Measurements from ENCODE around the gene SDK2. TPM values are rescaled to one million over a fixed set of nuclear protein-coding genes. Genes with fewer than 3 reads are reported as not detected.

Gene SDK2
- total and polyA plus RNA-seq, 2 of the 4 experiments (the other 2 are of a cell fraction), result under 0.01 to 0.03 TPM

GRCh38 chr17:73338050-73338521 is 306.2 kb downstream of the SDK2 start:
- H3K56ac ChIP-seq (ENCODE audit: extremely low read depth, insufficient read depth, low read length), result peak overlapping the region; percentile 43; the same call in 1 of the 2 replicates
- H3K14ac ChIP-seq (replicated peaks; ENCODE audit: low read depth, low read length), result peak overlapping the region; percentile 71
- TF ChIP-seq MAZ (IDR thresholded peaks at IDR 0.05; ENCODE audit: borderline replicate concordance, low read depth, low read length) (no peak), RAD21 (IDR thresholded peaks at IDR 0.05; ENCODE audit: low read length) (no peak), BHLHE40 (IDR thresholded peaks at IDR 0.05; ENCODE audit: low read depth, low read length) (no peak), SMC3 (IDR thresholded peaks at IDR 0.05; ENCODE audit: low read depth, low read length) (no peak), RFX5 (IDR thresholded peaks at IDR 0.05; ENCODE audit: low read depth, low read length) (no peak), NFE2L2 (IDR thresholded peaks at IDR 0.05; ENCODE audit: low read depth, low read length) (no peak), CTCF (conservative IDR thresholded peaks at IDR 0.05; ENCODE audit: low read depth, low read length) (no peak), RCOR1 (IDR thresholded peaks at IDR 0.05; ENCODE audit: insufficient replicate concordance, low read length) (no peak), USF2 (IDR thresholded peaks at IDR 0.05; ENCODE audit: low read depth, low read length) (no peak), MAFK (IDR thresholded peaks at IDR 0.05; ENCODE audit: low read depth, low read length) (no peak), POLR2A (IDR thresholded peaks at IDR 0.05; ENCODE audit: low read depth, low read length) (no peak), FOS (IDR thresholded peaks at IDR 0.05; ENCODE audit: low read depth, low read length) (no peak), MXI1 (IDR thresholded peaks at IDR 0.05; ENCODE audit: borderline replicate concordance, low read depth, low read length) (no peak)
- ATAC-seq (ENCODE audit: low read depth) (peak; percentile 53), DNase-seq (peak; percentile 77)
- H2AFZ ChIP-seq (replicated peaks; ENCODE audit: low read length, poor library complexity), result peak overlapping the region; percentile 89
- POLR2A ChIA-PET (ENCODE audit: unreplicated experiment), result no interaction called here
- dilution Hi-C loops (cut with HindIII; ENCODE audit: low sequenced_read_pairs, unreplicated experiment) (no loop called here), in situ Hi-C loops (cut with MboI; ENCODE audit: low sequenced_read_pairs) (no loop called here), intact Hi-C loops (cut with micrococcal nuclease) (loop anchor here (1.0 kb wide), 1 partner anchor 26 kb away; the partner anchor contains the start of gene CDC42EP4)
- peaks cover 0 to 23% of the 10 kb centered on the region in 2 experiments; a peak in 1 of 4 replicates for H3K79me1 ChIP-seq (ENCODE audit: low read depth in 1 of 2, low read length in 2 of 2)
- peak overlapping the region; percentile 83 to 92 for H4K8ac ChIP-seq (ENCODE audit: low read depth in 2 of 2, low read length in 2 of 2)
- no peaks in the 10 kb centered on the region for H3K27me3 ChIP-seq (ENCODE audit: control insufficient read depth, insufficient read depth, low read length)
- H3K9me3 ChIP-seq (ENCODE audit: control insufficient read depth, insufficient read depth, low read length), result no peaks in the 10 kb centered on the region
- no peaks in the 10 kb centered on the region for H4K20me1 ChIP-seq (ENCODE audit: insufficient read depth, low read length)
- peak overlapping the region; percentile 23; the same call in 1 of the 2 replicates for H2BK20ac ChIP-seq (ENCODE audit: low read depth, low read length)
- no peaks in the 10 kb centered on the region for H3K36me3 ChIP-seq (ENCODE audit: control insufficient read depth, insufficient read depth, low read length)
- H3K9ac ChIP-seq (ENCODE audit: low read depth, low read length), result peak overlapping the region; percentile 15
- H2AK5ac ChIP-seq (ENCODE audit: low read depth, low read length), result peak overlapping the region; percentile 32; the same call in 1 of the 2 replicates
- H3K4me2 ChIP-seq (ENCODE audit: low read depth, low read length), result peak overlapping the region; percentile 16
- H3K18ac ChIP-seq (ENCODE audit: low read depth, low read length), result peak overlapping the region; percentile 0; the same call in 1 of the 2 replicates
- peak overlapping the region; percentile 43 for H4K5ac ChIP-seq (ENCODE audit: low read depth, low read length)
- no CpG with 5 or more reads among the region's 13 CpGs for WGBS, 2 experiments (ENCODE audit: extremely low coverage in 2 of 2, insufficient read length in 1 of 2)
- H3K4me3 ChIP-seq (ENCODE audit: insufficient read depth, low read depth, low read length), result no peak overlapping the region
- peaks cover 33% of the 10 kb centered on the region for H3K9me1 ChIP-seq (ENCODE audit: insufficient read depth, low read length)
- peaks cover 44% of the 10 kb centered on the region for H3K4me1 ChIP-seq (ENCODE audit: control insufficient read depth, insufficient read depth, low read length)
- H2BK15ac ChIP-seq (ENCODE audit: low read depth, low read length), result peak overlapping the region; percentile 18; the same call in 1 of the 3 replicates
- peak overlapping the region; percentile 54 for H2BK5ac ChIP-seq (ENCODE audit: low read depth, low read length, poor library complexity, severe bottlenecking)
- CTCF ChIA-PET, result interaction anchor here (0.7 kb wide), 1 partner anchor 36 kb away, joined by 3 read pairs; no protein-coding TSS in a partner anchor
- peak overlapping the region; percentile 64 for H3K27ac ChIP-seq (ENCODE audit: insufficient read depth, low read length)
- peak overlapping the region; percentile 18; the same call in 1 of the 2 replicates for H3K23ac ChIP-seq (ENCODE audit: low read depth, low read length)
- H3K4ac ChIP-seq (ENCODE audit: low read depth, low read length), result peak overlapping the region; percentile 98
- peak overlapping the region; percentile 94 for H2BK120ac ChIP-seq (ENCODE audit: low read depth, low read length)
- peak overlapping the region; percentile 79 for H4K91ac ChIP-seq (ENCODE audit: insufficient read depth, low read depth, low read length)
- BruUV-seq (replicated peaks), result no TSS peak
- H2AK9ac ChIP-seq (replicated peaks; ENCODE audit: low read depth, low read length, poor library complexity), result peak overlapping the region; percentile 94
